ENCODE results near the gene GP9.

GRCh38 chr3:129105862-129106261, 45.3 kb downstream of the GP9 start:
- TF ChIP-seq CTCF (IDR thresholded peaks at IDR 0.05) = no peak
- no peak for TF ChIP-seq EP300 (IDR thresholded peaks at IDR 0.05)
